Right lobe of liver (tissue), 4 donors: Measurements from ENCODE around the gene ATXN1.

ENCODE experiments used
- POLR2A ChIP-seq: fragments of 450-650 bp; IDR thresholded peaks from one replicate; pipeline ENCODE4 v1.6.1; 2017; ENCODE audit warnings: antibody characterized with exemption, mild to moderate bottlenecking
- TF ChIP-seq, protein P1 (sequence below), 4 donors: fragments of 200-600 bp in 3 of 4; fragments of 450-650 bp in 1 of 4; IDR thresholded peaks; one replicate each; pipeline versions ENCODE4 v1.5.1 to v1.8.0; 2016 to 2022; ENCODE audit warnings: antibody characterized with exemption in 4 of 4, mild to moderate bottlenecking in 2 of 4
- donor health status: DM: no; HTN: no; CAD: no.
- donor health status: DM: no; HTN: no; CAD: no.
- donor health status: DM: no; HTN: yes; CAD: no.

DNA sequence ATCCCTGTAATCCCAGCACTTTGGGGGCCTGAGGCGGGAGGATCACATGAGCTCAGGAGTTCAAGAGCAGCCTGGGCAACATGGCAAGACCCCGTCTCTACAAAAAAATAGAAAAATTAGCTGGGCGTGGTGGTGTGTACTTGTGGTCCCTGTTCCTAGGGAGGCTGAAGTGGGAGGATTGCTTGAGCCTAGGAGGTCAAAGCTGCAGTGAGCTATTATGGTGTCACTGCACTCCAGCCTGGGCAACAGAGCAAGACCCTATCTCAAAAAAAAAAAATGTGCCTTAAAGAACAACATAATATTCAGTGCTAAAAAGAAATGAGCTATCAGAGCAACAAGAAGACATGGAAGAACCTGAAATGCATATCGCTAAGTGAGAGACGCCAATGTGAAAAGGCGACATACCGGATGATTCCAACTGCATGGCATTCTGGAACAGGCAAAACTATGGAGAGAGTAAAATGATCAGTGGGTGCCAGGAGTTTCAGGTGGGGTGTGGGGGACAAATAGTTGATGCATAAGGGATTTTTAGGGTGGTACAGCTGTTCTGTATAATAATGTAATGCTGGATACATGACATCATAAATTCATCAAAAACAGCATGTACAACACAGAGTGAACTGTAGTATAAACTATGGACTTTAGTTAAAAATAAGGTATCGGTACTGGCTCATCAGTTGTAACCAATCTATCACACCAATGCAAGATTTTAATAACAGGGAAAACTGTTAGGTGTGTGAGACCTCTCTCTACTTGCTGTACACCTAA, 442.1 kb downstream of the ATXN1 start:
- TF ChIP-seq, protein P1, sequence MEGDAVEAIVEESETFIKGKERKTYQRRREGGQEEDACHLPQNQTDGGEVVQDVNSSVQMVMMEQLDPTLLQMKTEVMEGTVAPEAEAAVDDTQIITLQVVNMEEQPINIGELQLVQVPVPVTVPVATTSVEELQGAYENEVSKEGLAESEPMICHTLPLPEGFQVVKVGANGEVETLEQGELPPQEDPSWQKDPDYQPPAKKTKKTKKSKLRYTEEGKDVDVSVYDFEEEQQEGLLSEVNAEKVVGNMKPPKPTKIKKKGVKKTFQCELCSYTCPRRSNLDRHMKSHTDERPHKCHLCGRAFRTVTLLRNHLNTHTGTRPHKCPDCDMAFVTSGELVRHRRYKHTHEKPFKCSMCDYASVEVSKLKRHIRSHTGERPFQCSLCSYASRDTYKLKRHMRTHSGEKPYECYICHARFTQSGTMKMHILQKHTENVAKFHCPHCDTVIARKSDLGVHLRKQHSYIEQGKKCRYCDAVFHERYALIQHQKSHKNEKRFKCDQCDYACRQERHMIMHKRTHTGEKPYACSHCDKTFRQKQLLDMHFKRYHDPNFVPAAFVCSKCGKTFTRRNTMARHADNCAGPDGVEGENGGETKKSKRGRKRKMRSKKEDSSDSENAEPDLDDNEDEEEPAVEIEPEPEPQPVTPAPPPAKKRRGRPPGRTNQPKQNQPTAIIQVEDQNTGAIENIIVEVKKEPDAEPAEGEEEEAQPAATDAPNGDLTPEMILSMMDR (IDR thresholded peaks at IDR 0.05) = no peak
- no peak for TF ChIP-seq POLR2A
